ENCODE data around the gene ITPK1. TPM values are rescaled to one million over a fixed set of nuclear protein-coding genes. Genes with fewer than 3 reads are reported as not detected.
A peak's percentile ranks its signal among the peaks of the same experiment; 100 is the strongest.

The ITPK1 gene
- total RNA-seq, 1 donor from 2014 or later: 24.3 TPM

- no peak for DNase-seq
Measured at GRCh38 chr14:93041830-93042229, 73.9 kb downstream of the ITPK1 start.

- DNase-seq: no peak
Measured at GRCh38 chr14:93040982-93041381, 74.7 kb downstream of the ITPK1 start.

GRCh38 chr14:93040443-93040842 is 75.3 kb downstream of the ITPK1 start:
- DNase-seq: no peak

GRCh38 chr14:93039649-93040315 is 75.9 kb downstream of the ITPK1 start:
- no peak for DNase-seq

GRCh38 chr14:93037351-93037750 is 78.4 kb downstream of the ITPK1 start:
- no peak for DNase-seq

GRCh38 chr14:93036652-93037345 is 78.9 kb downstream of the ITPK1 start:
- DNase-seq: peak; percentile 83

- DNase-seq: peak; percentile 86
Measured at GRCh38 chr14:93035917-93036651, 79.6 kb downstream of the ITPK1 start.

- no peak for DNase-seq
Measured at GRCh38 chr14:93035585-93035916, 80.2 kb downstream of the ITPK1 start.

GRCh38 chr14:93034671-93034994 is 81.1 kb downstream of the ITPK1 start:
- no peak for DNase-seq

GRCh38 chr14:93033983-93034670 is 81.6 kb downstream of the ITPK1 start:
- peak; percentile 35 for DNase-seq

- DNase-seq: no peak
Measured at GRCh38 chr14:93033084-93033982, 82.4 kb downstream of the ITPK1 start.

- DNase-seq: no peak
Measured at GRCh38 chr14:93032421-93032936, 83.2 kb downstream of the ITPK1 start.

GRCh38 chr14:93031505-93032315 is 84.0 kb downstream of the ITPK1 start:
- no peak for DNase-seq

- no peak for DNase-seq
Measured at GRCh38 chr14:93030761-93031160, 85.0 kb downstream of the ITPK1 start.

GRCh38 chr14:93029911-93030508 is 85.7 kb downstream of the ITPK1 start:
- DNase-seq: peak; percentile 75

GRCh38 chr14:93029417-93029816 is 86.3 kb downstream of the ITPK1 start:
- DNase-seq: no peak

- DNase-seq: no peak
Measured at GRCh38 chr14:93028724-93029076, 87.0 kb downstream of the ITPK1 start.

- DNase-seq: no peak
Measured at GRCh38 chr14:93027810-93028723, 87.7 kb downstream of the ITPK1 start.

- DNase-seq: no peak
Measured at GRCh38 chr14:93026339-93026738, 89.4 kb downstream of the ITPK1 start.

Data from occipital lobe (tissue), 2 donors.